Jurkat, Clone E6-1 (cell line): ENCODE results near the gene TMEM30A.
A peak's percentile ranks its signal among the peaks of the same experiment; 100 is the strongest.

Experiments used
- DNase-seq: peaks from one replicate; pipeline ENCODE4 v3.0.0-alpha.2; 2011; ENCODE audit warnings: low read depth, low spot score
- H3K4me3 ChIP-seq: 2 replicates; pipeline ENCODE4 v1.5.1; 2011; ENCODE audit warnings: mild to moderate bottlenecking, low read length, control low read depth, moderate library complexity

Gene TMEM30A

GRCh38 chr6:75230484-75231325, 53.9 kb downstream of the TMEM30A start:
- no peak for DNase-seq
- H3K4me3 ChIP-seq, result no peak overlapping the region

GRCh38 chr6:75224303-75224926, 60.2 kb downstream of the TMEM30A start:
- no peak for DNase-seq
- H3K4me3 ChIP-seq, result no peak overlapping the region

- no peak for DNase-seq
- H3K4me3 ChIP-seq, result no peak overlapping the region
These were observed 61.2 kb downstream of the TMEM30A start for GRCh38 chr6:75223428-75223827.

- DNase-seq, result no peak
- no peak overlapping the region for H3K4me3 ChIP-seq
These were observed 62.3 kb downstream of the TMEM30A start for GRCh38 chr6:75222261-75222660.

- H3K4me3 ChIP-seq, result no peak overlapping the region
These were observed 63.5 kb downstream of the TMEM30A start for GRCh38 chr6:75221116-75221515.

GRCh38 chr6:75220357-75220756, 64.2 kb downstream of the TMEM30A start:
- DNase-seq, result no peak
- no peak overlapping the region for H3K4me3 ChIP-seq

More at GRCh38 chr6:75221116-75221515, 63.5 kb downstream of the TMEM30A start:
- no peak for DNase-seq

- no peak for DNase-seq
- no peak overlapping the region for H3K4me3 ChIP-seq
These were observed 65.3 kb downstream of the TMEM30A start for GRCh38 chr6:75219263-75219662.

GRCh38 chr6:75217193-75217592, 67.4 kb downstream of the TMEM30A start:
- DNase-seq, result no peak

GRCh38 chr6:75215291-75215690, 69.3 kb downstream of the TMEM30A start:
- DNase-seq, result no peak
- no peak overlapping the region for H3K4me3 ChIP-seq

More at GRCh38 chr6:75217193-75217592, 67.4 kb downstream of the TMEM30A start:
- no peak overlapping the region for H3K4me3 ChIP-seq

- no peak for DNase-seq
- no peak overlapping the region for H3K4me3 ChIP-seq
These were observed 70.9 kb downstream of the TMEM30A start for GRCh38 chr6:75213732-75214131.

GRCh38 chr6:75213112-75213511, 71.5 kb downstream of the TMEM30A start:
- no peak overlapping the region for H3K4me3 ChIP-seq
- DNase-seq, result no peak

- no peak overlapping the region for H3K4me3 ChIP-seq
- no peak for DNase-seq
These were observed 72.5 kb downstream of the TMEM30A start for GRCh38 chr6:75211920-75212590.

- peak; percentile 57 for DNase-seq
These were observed 73.5 kb downstream of the TMEM30A start for GRCh38 chr6:75210885-75211739.

GRCh38 chr6:75209184-75209723, 75.3 kb downstream of the TMEM30A start:
- DNase-seq, result no peak
- H3K4me3 ChIP-seq, result no peak overlapping the region

More at GRCh38 chr6:75210885-75211739, 73.5 kb downstream of the TMEM30A start:
- H3K4me3 ChIP-seq, result no peak overlapping the region

GRCh38 chr6:75208298-75209183, 76.1 kb downstream of the TMEM30A start:
- DNase-seq, result peak; percentile 45
- H3K4me3 ChIP-seq, result no peak overlapping the region

GRCh38 chr6:75206576-75207342, 77.8 kb downstream of the TMEM30A start:
- no peak overlapping the region for H3K4me3 ChIP-seq
- no peak for DNase-seq
